H1 (cell line): Measurements from ENCODE around the gene SLC24A3. TPM values are rescaled to one million over a fixed set of nuclear protein-coding genes. Genes with fewer than 3 reads are reported as not detected.
A peak's percentile ranks its signal among the peaks of the same experiment; 100 is the strongest.

ENCODE experiments used
- CTCF ChIA-PET: fragments of 300-600 bp; sonication (Branson Sonifier 250); formaldehyde crosslinking; loops from one replicate; lab custom pipeline; 2021; ENCODE audit not compliant: partially characterized antibody; lab: Charles Lee
- POLR2A ChIA-PET: fragments of 300-600 bp; sonication (Branson Sonifier 250); formaldehyde crosslinking; loops from one replicate; lab custom pipeline; 2021; ENCODE audit warnings: inconsistent platforms; ENCODE audit not compliant: partially characterized antibody; lab: Charles Lee
- DNase-seq, 2 experiments: peaks; one replicate each; pipeline versions ENCODE4 v3.0.0 to v3.0.0-alpha.2; 2010 to 2022; ENCODE audit warnings: low spot score in 2 of 2, low read depth in 1 of 2, mixed read lengths in 1 of 2
- FAIRE-seq: peaks from 2 replicates; lab custom pipeline; 2011; peaks lifted over from hg19 to GRCh38; lab: Jason Lieb, UNC
- H2AFZ ChIP-seq: 2 replicates; pipeline ENCODE4 v1.8.1; 2012; ENCODE audit warnings: low read length, inconsistent platforms
- H2AK5ac ChIP-seq: 2 replicates; pipeline ENCODE4 v1.6.1; 2013; ENCODE audit warnings: low read depth, low read length
- H2BK120ac ChIP-seq: replicated peaks from 2 replicates; pipeline ENCODE3; 2013; ENCODE audit warnings: low read depth, low read length, inconsistent platforms
- H2BK12ac ChIP-seq: 2 replicates; pipeline ENCODE4 v1.6.1; 2013; ENCODE audit warnings: low read depth, low read length
- H2BK15ac ChIP-seq: 2 replicates; pipeline ENCODE4 v1.6.1; 2013; ENCODE audit warnings: low read length
- H2BK20ac ChIP-seq: 2 replicates; pipeline ENCODE4 v1.6.1; 2013; ENCODE audit warnings: low read length
- H2BK5ac ChIP-seq: 2 replicates; pipeline ENCODE4 v1.6.1; 2013; ENCODE audit warnings: low read depth, low read length
- H3K14ac ChIP-seq: 2 replicates; pipeline ENCODE4 v1.6.1; 2013; ENCODE audit warnings: inconsistent platforms; ENCODE audit not compliant: insufficient read length
- H3K18ac ChIP-seq: 2 replicates; pipeline ENCODE4 v1.6.1; 2013; ENCODE audit warnings: low read length; ENCODE audit errors: extremely low read depth
- H3K23ac ChIP-seq: 2 replicates; pipeline ENCODE4 v1.6.1; 2013; ENCODE audit warnings: inconsistent platforms; ENCODE audit not compliant: insufficient read length
- H3K23me2 ChIP-seq: 2 replicates; pipeline ENCODE4 v1.6.1; 2013; ENCODE audit warnings: low read depth, low read length
- H3K27ac ChIP-seq: 2 replicates; pipeline ENCODE4 v1.6.1; 2011; ENCODE audit warnings: low read depth, low read length, inconsistent platforms
- H3K27me3 ChIP-seq, 4 experiments: replicated peaks in 1 of 4; 1 replicate in 1 of 4; 2 replicates in 3 of 4; pipeline versions ENCODE4 v1.6.1 to v1.8.1; 2011 to 2013; ENCODE audit warnings: low read length in 3 of 4, mild to moderate bottlenecking in 3 of 4, inconsistent platforms in 2 of 4, mixed read lengths in 2 of 4, moderate library complexity in 1 of 4; ENCODE audit not compliant: control insufficient read depth in 3 of 4, insufficient read depth in 3 of 4; ENCODE audit errors: extremely low read depth in 1 of 4
- H3K36me3 ChIP-seq, 4 experiments: 2 replicates each; pipeline versions ENCODE4 v1.6.1 to v1.8.1; 2011 to 2013; ENCODE audit warnings: mild to moderate bottlenecking in 4 of 4, low read length in 3 of 4, moderate library complexity in 2 of 4, control low read depth in 1 of 4, inconsistent platforms in 1 of 4; ENCODE audit not compliant: insufficient read depth in 4 of 4, control insufficient read depth in 2 of 4
- H3K4ac ChIP-seq: replicated peaks from 2 replicates; pipeline ENCODE3; 2013; ENCODE audit warnings: low read length, low read depth, mixed read lengths, inconsistent platforms; ENCODE audit not compliant: insufficient read length
- H3K4me1 ChIP-seq, 4 experiments: replicated peaks in 1 of 4; 1 replicate in 1 of 4; 2 replicates in 3 of 4; pipeline versions ENCODE4 v1.6.1 to v1.8.1; 2011 to 2013; ENCODE audit warnings: low read length in 3 of 4, inconsistent platforms in 2 of 4, mixed read lengths in 1 of 4; ENCODE audit not compliant: insufficient read depth in 4 of 4, control insufficient read depth in 3 of 4
- H3K4me2 ChIP-seq, 2 experiments: 2 replicates each; pipeline versions ENCODE4 v1.6.1 to v1.8.1; 2011 to 2013; ENCODE audit warnings: low read depth in 2 of 2, low read length in 2 of 2, control low read depth in 1 of 2, inconsistent platforms in 1 of 2, mild to moderate bottlenecking in 1 of 2; ENCODE audit not compliant: insufficient read depth in 1 of 2
- H3K4me3 ChIP-seq, 4 experiments: fragments of 200-600, 300-600 bp in 1 of 4; sonication (generic), shearing (Covaris generic), sonication (Bioruptor Twin) in 1 of 4; 2 replicates each; pipeline versions ENCODE4 v1.5.1 to v1.8.1; 2011 to 2016; ENCODE audit warnings: low read length in 4 of 4, low read depth in 3 of 4, control low read depth in 2 of 4, inconsistent platforms in 2 of 4, mild to moderate bottlenecking in 2 of 4, mixed read lengths in 1 of 4, moderate library complexity in 1 of 4; ENCODE audit not compliant: insufficient read depth in 2 of 4; ENCODE audit errors: extremely low read depth in 1 of 4
- H3K56ac ChIP-seq: replicated peaks from 2 replicates; pipeline ENCODE3; 2013; ENCODE audit warnings: low read depth, mild to moderate bottlenecking, mixed read lengths, low read length, inconsistent platforms; ENCODE audit not compliant: insufficient read length
- H3K79me1 ChIP-seq: 2 replicates; pipeline ENCODE4 v1.6.1; 2013; ENCODE audit warnings: low read depth, low read length, control low read depth
- H3K79me2 ChIP-seq, 2 experiments: 2 replicates each; pipeline versions ENCODE4 v1.6.1 to v1.8.1; 2012 to 2013; ENCODE audit warnings: low read length in 2 of 2, mild to moderate bottlenecking in 2 of 2, inconsistent platforms in 1 of 2; ENCODE audit not compliant: insufficient read depth in 2 of 2, control insufficient read depth in 1 of 2
- H3K9ac ChIP-seq, 4 experiments: replicated peaks in 1 of 4; 1 replicate in 1 of 4; 2 replicates in 3 of 4; pipeline versions ENCODE4 v1.6.1 to v1.8.1; 2011 to 2013; ENCODE audit warnings: low read depth in 3 of 4, low read length in 3 of 4, control low read depth in 2 of 4, mild to moderate bottlenecking in 2 of 4, moderate library complexity in 2 of 4, inconsistent platforms in 1 of 4; ENCODE audit errors: extremely low read depth in 1 of 4
- H3K9me3 ChIP-seq, 2 experiments: 2 replicates each; pipeline versions ENCODE4 v1.6.1 to v1.8.1; 2012 to 2013; ENCODE audit warnings: mild to moderate bottlenecking in 2 of 2, moderate library complexity in 2 of 2, control low read depth in 1 of 2, inconsistent platforms in 1 of 2, low read depth in 1 of 2, low read length in 1 of 2, mixed read lengths in 1 of 2; ENCODE audit not compliant: insufficient read depth in 2 of 2
- H4K20me1 ChIP-seq, 2 experiments: replicated peaks in 1 of 2; 2 replicates each; pipeline versions ENCODE3 to v1.8.1; 2011 to 2013; ENCODE audit warnings: inconsistent platforms in 2 of 2, low read length in 2 of 2, mild to moderate bottlenecking in 1 of 2; ENCODE audit not compliant: insufficient read depth in 2 of 2, control insufficient read depth in 1 of 2
- H4K5ac ChIP-seq: 2 replicates; pipeline ENCODE4 v1.6.1; 2013; ENCODE audit warnings: low read length, low read depth, mixed read lengths, inconsistent platforms; ENCODE audit not compliant: insufficient read length
- H4K8ac ChIP-seq: 2 replicates; pipeline ENCODE4 v1.8.0; 2013; ENCODE audit warnings: mild to moderate bottlenecking, moderate library complexity, low read length, inconsistent platforms; ENCODE audit not compliant: insufficient read depth; ENCODE audit errors: extremely low read depth
- H4K91ac ChIP-seq: replicated peaks from 2 replicates; pipeline ENCODE3; 2013; ENCODE audit warnings: low read length, mixed read lengths, inconsistent platforms; ENCODE audit not compliant: insufficient read length
- BACH1 ChIP-seq: IDR thresholded peaks from 2 replicates; pipeline ENCODE4 v1.6.1; 2012; ENCODE audit warnings: low read length, improper control_type of control experiment
- CHD2 ChIP-seq: IDR thresholded peaks from 2 replicates; pipeline ENCODE4 v1.6.1; 2012; ENCODE audit warnings: low read length, improper control_type of control experiment
- CREB1 ChIP-seq: IDR thresholded peaks from 2 replicates; pipeline ENCODE4 v1.6.1; 2012; ENCODE audit warnings: inconsistent platforms
- CTBP2 ChIP-seq: IDR thresholded peaks from 2 replicates; pipeline ENCODE4 v1.7.0; 2011; ENCODE audit warnings: borderline replicate concordance, mild to moderate bottlenecking, moderate library complexity, mixed read lengths, low read length; ENCODE audit not compliant: insufficient read depth, insufficient read length
- EP300 ChIP-seq, 2 experiments: IDR thresholded peaks; 1 replicate in 1 of 2; 2 replicates in 1 of 2; pipeline ENCODE4 v1.6.1; 2011 to 2012; ENCODE audit warnings: low read depth in 2 of 2, low read length in 2 of 2, mild to moderate bottlenecking in 2 of 2, borderline replicate concordance in 1 of 2, inconsistent platforms in 1 of 2, moderate library complexity in 1 of 2
- GTF2F1 ChIP-seq: IDR thresholded peaks from 2 replicates; pipeline ENCODE4 v1.6.1; 2012; ENCODE audit warnings: low read depth, low read length, improper control_type of control experiment, borderline replicate concordance
- JUND ChIP-seq: IDR thresholded peaks from 2 replicates; pipeline ENCODE4 v1.6.1; 2011; ENCODE audit warnings: mild to moderate bottlenecking, improper control_type of control experiment, low read length
- RAD21 ChIP-seq, 2 experiments: IDR thresholded peaks in 1 of 2; conservative IDR thresholded peaks in 1 of 2; 2 replicates each; pipeline ENCODE4 v1.6.1; 2011; ENCODE audit warnings: low read depth in 2 of 2, low read length in 2 of 2, improper control_type of control experiment in 1 of 2, inconsistent platforms in 1 of 2, mild to moderate bottlenecking in 1 of 2, moderate library complexity in 1 of 2
- WGBS, 2 experiments: shearing (Covaris generic) in 1 of 2; methylation state at CpG; one replicate each; pipeline versions ENCODE4 v1.1.6 to v1.1.7; 2013 to 2015; ENCODE audit warnings: low lambda C conversion rate in 2 of 2, mixed read lengths in 2 of 2, inconsistent platforms in 1 of 2, low coverage in 1 of 2, missing lambda C conversion rate in 1 of 2; ENCODE audit not compliant: insufficient replicate concordance in 2 of 2, insufficient coverage in 1 of 2, insufficient read length in 1 of 2; ENCODE audit errors: extremely low coverage in 1 of 2, missing lambda C conversion rate in 1 of 2; 5-methylcytosine and 5-hydroxymethylcytosine counted together
- polyA plus RNA-seq, 7 experiments: library from polyadenylated mRNA; depleted of rRNA in 3 of 7; stranded (reverse) in 5 of 7; unstranded in 2 of 7; fragments of >200 nt in 5 of 7; fragments of 200-250 nt in 2 of 7; gene quantifications; 1 replicate in 5 of 7; 2 replicates in 1 of 7; 4 replicates in 1 of 7; pipeline versions ENCODE4 v1.2.1 to v1.2.3, GENCODE V29; 2011 to 2013; ENCODE audit warnings: missing spikeins in 2 of 7, mixed read lengths in 2 of 7
- total RNA-seq: library from RNA; stranded (reverse); fragmentation: NEBNext Ultra II Directional; extraction: Animal tissue kit (Norgen Biotek cat#: 25700); gene quantifications from 2 replicates; pipeline ENCODE4 v1.2.1, GENCODE V29; 2021

SLC24A3 gene
- total and polyA plus RNA-seq, 2 of the 8 experiments (the other 6 are each of a cell fraction or from before 2014, with no cell fraction given) = 4.5 to 6.3 TPM

DNA sequence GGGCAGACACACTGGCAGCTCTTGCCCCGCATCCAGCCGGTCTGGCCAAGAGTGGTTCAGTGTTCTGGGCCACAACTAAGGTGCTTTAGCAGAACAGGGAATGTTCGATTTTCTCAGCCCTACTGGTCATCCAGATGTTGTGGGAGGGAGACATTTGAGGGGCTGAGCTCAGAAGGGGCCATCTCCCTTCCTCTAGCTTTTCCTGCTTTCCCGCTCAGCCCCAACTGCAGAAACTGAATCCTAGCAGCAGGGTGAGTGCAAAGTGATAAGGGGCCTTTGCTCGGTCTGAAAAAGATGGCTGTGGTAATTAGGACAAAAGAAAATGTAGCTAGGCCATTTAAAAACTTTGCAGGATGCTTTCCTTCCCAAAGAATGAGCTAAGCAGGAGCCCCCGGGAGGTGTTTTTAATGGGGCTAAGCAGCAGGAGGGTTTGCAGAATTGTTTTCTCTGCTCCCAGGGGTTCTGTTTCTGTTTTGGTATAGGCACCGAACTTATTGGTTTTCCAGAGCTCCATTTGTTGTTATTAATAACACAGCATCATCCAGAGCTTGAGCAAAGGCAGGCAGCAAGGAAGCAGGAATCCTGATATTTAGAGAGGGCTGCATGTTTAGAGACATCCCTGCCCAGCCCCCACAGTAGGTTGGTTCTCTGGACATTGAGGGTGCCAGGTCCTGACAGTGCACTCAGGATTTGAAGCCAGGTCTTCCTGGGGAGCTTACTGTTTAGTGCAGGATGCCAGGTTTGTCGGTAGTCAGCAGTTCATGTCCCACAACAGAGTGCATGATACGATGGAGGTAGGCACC lies 210.9 kb downstream of the SLC24A3 start:
- Histone ChIP-seq H3K56ac (no peak overlapping the region), H3K23me2 (no peaks in the 10 kb centered on the region; the same call in 1 of the 2 replicates), H3K18ac (peak overlapping the region; percentile 73), H2BK20ac (peak overlapping the region; percentile 90), H3K4me1 (peaks cover 2 to 20% (median 16%) of the 10 kb centered on the region in 4 experiments; a peak in 5 of 7 replicates), H2BK120ac (peak overlapping the region; percentile 44), H3K23ac (no peak overlapping the region), H3K36me3 (no peaks in the 10 kb centered on the region), H3K79me2 (no peaks in the 10 kb centered on the region), H3K14ac (no peak overlapping the region), H3K27ac (no peak overlapping the region), H3K4me3 (no peak overlapping the region), H3K79me1 (no peaks in the 10 kb centered on the region; the same call in 1 of the 2 replicates), H3K9me3 (no peaks in the 10 kb centered on the region), H2BK12ac (no peak overlapping the region), H4K20me1 (peaks cover 0 to 2% of the 10 kb centered on the region in 2 experiments), H3K27me3 (no peaks in the 10 kb centered on the region), H2BK15ac (peak overlapping the region; percentile 95; the same call in 1 of the 2 replicates), H4K8ac (no peak overlapping the region), H3K4me2 (peak overlapping the region; percentile 17 to 75; a peak in 3 of 4 replicates), H3K4ac (no peak overlapping the region), H2AFZ (no peak overlapping the region), H3K9ac (no peak overlapping the region), H4K91ac (peak overlapping the region; percentile 57), H2BK5ac (0 out of 2 replicates have a peak overlapping the region, but pooled peaks have one; percentile 60), H2AK5ac (peak overlapping the region; percentile 82; the same call in 1 of the 2 replicates), H4K5ac (peak overlapping the region; percentile 1)
- WGBS, 2 experiments = 60% methylated on average over 9 of the region's 9 CpGs; no CpG with 5 or more reads in 1 of the 2 experiments
- FAIRE-seq (peak; percentile 24), DNase-seq (peak in 1 of 2 experiments; percentile 45)
- CTCF ChIA-PET = interaction anchor here (0.5 to 2.0 kb wide), 9 partner anchors 11 to 828 kb away, joined by 3 to 7 read pairs (median 4); partner anchors contain the start of gene SLC24A3
- POLR2A ChIA-PET = no interaction called here
- TF ChIP-seq JUND (no peak), CHD2 (no peak), EP300 (IDR thresholded peaks at IDR 0.05; ENCODE audit: borderline replicate concordance in 1 of 2, low read depth in 2 of 2, low read length in 2 of 2) (no peak), BACH1 (no peak), GTF2F1 (no peak), RAD21 (IDR thresholded peaks at IDR 0.05 in 1 of 2, conservative IDR thresholded peaks at IDR 0.05 in 1 of 2; ENCODE audit: low read depth in 2 of 2, low read length in 2 of 2) (no peak), CTBP2 (no peak), CREB1 (no peak)
